Astrocyte (in vitro differentiated cells and primary cell): ENCODE results near the gene HFE.

Experiments used
- EZH2 ChIP-seq: IDR thresholded peaks from 2 replicates; pipeline ENCODE4 v1.6.1; 2012; ENCODE audit warnings: mild to moderate bottlenecking, low read length, inconsistent platforms; ENCODE audit not compliant: insufficient read depth
- TF ChIP-seq, protein P1 (sequence below): IDR thresholded peaks from 2 replicates; pipeline ENCODE4 v1.5.1; 2011; ENCODE audit warnings: low read depth, mild to moderate bottlenecking, inconsistent platforms, low read length, moderate library complexity; ENCODE audit not compliant: insufficient read depth

DNA sequence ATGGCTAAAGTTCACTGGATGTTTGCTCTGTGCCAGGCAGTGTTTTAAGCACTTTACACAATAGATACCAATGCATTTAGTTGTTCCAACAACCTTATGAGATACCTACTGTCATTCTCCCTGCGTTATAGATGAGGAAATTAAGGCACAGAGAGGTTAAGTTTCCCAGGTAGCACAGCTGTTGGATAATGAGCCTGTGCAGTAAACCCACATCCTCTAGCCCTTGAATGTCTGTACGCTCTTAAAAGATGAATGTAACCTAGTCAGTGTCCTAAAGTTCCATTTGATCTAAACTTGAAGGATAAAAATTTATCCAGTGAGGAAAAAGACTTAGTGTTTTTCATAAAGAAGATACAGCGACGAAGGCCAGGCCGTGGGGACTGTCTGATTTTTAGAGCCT, 28.0 kb downstream of the HFE start:
- no peak for TF ChIP-seq EZH2
- TF ChIP-seq, protein P1, sequence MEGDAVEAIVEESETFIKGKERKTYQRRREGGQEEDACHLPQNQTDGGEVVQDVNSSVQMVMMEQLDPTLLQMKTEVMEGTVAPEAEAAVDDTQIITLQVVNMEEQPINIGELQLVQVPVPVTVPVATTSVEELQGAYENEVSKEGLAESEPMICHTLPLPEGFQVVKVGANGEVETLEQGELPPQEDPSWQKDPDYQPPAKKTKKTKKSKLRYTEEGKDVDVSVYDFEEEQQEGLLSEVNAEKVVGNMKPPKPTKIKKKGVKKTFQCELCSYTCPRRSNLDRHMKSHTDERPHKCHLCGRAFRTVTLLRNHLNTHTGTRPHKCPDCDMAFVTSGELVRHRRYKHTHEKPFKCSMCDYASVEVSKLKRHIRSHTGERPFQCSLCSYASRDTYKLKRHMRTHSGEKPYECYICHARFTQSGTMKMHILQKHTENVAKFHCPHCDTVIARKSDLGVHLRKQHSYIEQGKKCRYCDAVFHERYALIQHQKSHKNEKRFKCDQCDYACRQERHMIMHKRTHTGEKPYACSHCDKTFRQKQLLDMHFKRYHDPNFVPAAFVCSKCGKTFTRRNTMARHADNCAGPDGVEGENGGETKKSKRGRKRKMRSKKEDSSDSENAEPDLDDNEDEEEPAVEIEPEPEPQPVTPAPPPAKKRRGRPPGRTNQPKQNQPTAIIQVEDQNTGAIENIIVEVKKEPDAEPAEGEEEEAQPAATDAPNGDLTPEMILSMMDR: no peak
